K562 (cell line): ENCODE data around the gene RPL38. TPM values are rescaled to one million over a fixed set of nuclear protein-coding genes. Genes with fewer than 3 reads are reported as not detected.

Source experiments
- BRD9 ChIP-seq: fragments of 450-650 bp; IDR thresholded peaks from 2 replicates; pipeline ENCODE4 v1.6.1; 2018; ENCODE audit warnings: low read depth; ENCODE audit not compliant: partially characterized antibody
- GATA2 ChIP-seq: sonication (generic); formaldehyde crosslinking; IDR thresholded peaks from 2 replicates; pipeline ENCODE4 v1.4.0; 2020; ENCODE audit warnings: mild to moderate bottlenecking, missing genetic modification reagents
- MAFK ChIP-seq: IDR thresholded peaks from 2 replicates; pipeline ENCODE4 v1.6.1; 2011; ENCODE audit warnings: low read length, improper control_type of control experiment
- MYC ChIP-seq, 2 experiments: fragments of 250-450 bp in 1 of 2; sonication (Bioruptor Pico) in 1 of 2; IDR thresholded peaks; 2 replicates each; pipeline versions ENCODE4 v1.5.1 to v1.6.1; 2012 to 2021; ENCODE audit warnings: low read depth in 2 of 2, borderline replicate concordance in 1 of 2, improper control_type of control experiment in 1 of 2, low read length in 1 of 2, mild to moderate bottlenecking in 1 of 2, moderate library complexity in 1 of 2
- PHF20 ChIP-seq: fragments of 450-650 bp; IDR thresholded peaks from 2 replicates; pipeline ENCODE4 v1.6.1; 2018; ENCODE audit not compliant: partially characterized antibody
- RUNX1 ChIP-seq: sonication (generic); IDR thresholded peaks from 2 replicates; pipeline ENCODE4 v1.6.1; 2016; ENCODE audit warnings: antibody characterized with exemption, low read depth
- TAL1 ChIP-seq: fragments of 450-650 bp; IDR thresholded peaks from 2 replicates; pipeline ENCODE4 v1.6.1; 2016; ENCODE audit warnings: mild to moderate bottlenecking
- YY1 ChIP-seq, 3 experiments: IDR thresholded peaks; 2 replicates each; pipeline ENCODE4 v1.6.1; 2011; ENCODE audit warnings: low read length in 2 of 3, mild to moderate bottlenecking in 2 of 3, moderate library complexity in 2 of 3, borderline replicate concordance in 1 of 3, control low read depth in 1 of 3, low read depth in 1 of 3; ENCODE audit not compliant: insufficient read depth in 3 of 3, insufficient replicate concordance in 2 of 3, control insufficient read depth in 1 of 3, insufficient read length in 1 of 3; ENCODE audit errors: extremely low read depth in 1 of 3
- ZBED1 ChIP-seq: IDR thresholded peaks from 2 replicates; pipeline ENCODE4 v1.6.1; 2014
- ZNF175 ChIP-seq: fragments of 200-800 bp; sonication (Bioruptor generic); IDR thresholded peaks from 2 replicates; pipeline ENCODE4 v1.6.1; 2016; ENCODE audit warnings: low read depth, mild to moderate bottlenecking, missing genetic modification characterization, missing compliant biosample characterization
- ZNF407 ChIP-seq: fragments of 450-650 bp; IDR thresholded peaks from 2 replicates; pipeline ENCODE4 v1.6.1; 2016; ENCODE audit warnings: low read depth
- ZNF57 ChIP-seq: fragments of 450-650 bp; formaldehyde crosslinking; IDR thresholded peaks from 2 replicates; pipeline ENCODE4 v1.4.0; 2020; ENCODE audit warnings: mild to moderate bottlenecking, moderate library complexity
- ZNF584 ChIP-seq: fragments of 200-800 bp; sonication (Bioruptor generic); IDR thresholded peaks from 2 replicates; pipeline ENCODE4 v1.6.1; 2016; ENCODE audit warnings: low read depth, mild to moderate bottlenecking, missing genetic modification characterization, missing compliant biosample characterization
- ZNF655 ChIP-seq: fragments of 250-450 bp; sonication (Bioruptor Pico); IDR thresholded peaks from 2 replicates; pipeline ENCODE4 v1.5.0; 2021
- polyA plus RNA-seq, 8 experiments: library from polyadenylated mRNA; depleted of rRNA in 4 of 8; stranded (reverse) in 5 of 8; unstranded in 3 of 8; fragments of >200 nt; fragmentation: Nextera tagmentation in 2 of 8; fragmentation: Illumina TruSeq in 1 of 8; extraction: Ambion mirVana in 2 of 8; extraction: Trizol in 1 of 8; gene quantifications; 2 replicates each; pipeline versions ENCODE4 v1.2.1 to v1.2.3, GENCODE V29; 2011 to 2014; ENCODE audit warnings: inconsistent platforms in 1 of 8, missing spikeins in 1 of 8
- total RNA-seq, 7 experiments: library from RNA; depleted of rRNA in 6 of 7; stranded (reverse); fragments of >200 nt in 6 of 7; fragmentation: Illumina TruSeq in 2 of 7; extraction: Trizol in 2 of 7; gene quantifications; 2 replicates each; pipeline versions ENCODE4 v1.2.1 to v1.2.3, GENCODE V29; 2011 to 2021; ENCODE audit warnings: low replicate concordance in 1 of 7
- TF ChIP-seq, protein P1 (sequence below): fragments of 250-450 bp; sonication (Bioruptor Pico); IDR thresholded peaks from 2 replicates; pipeline ENCODE4 v1.5.1; 2021; ENCODE audit warnings: mild to moderate bottlenecking

Gene RPL38
- total and polyA plus RNA-seq, 9 of the 15 experiments (the other 6 are each of a cell fraction or from before 2014, with no cell fraction given) = 1,224 to 3,864 (median 1,939) TPM

GRCh38 chr17:74210191-74211140 lies 7.0 kb downstream of the RPL38 start (continued):
- TF ChIP-seq ZNF407 (no peak), GATA2 (CRISPR knock-in tag) (no peak), RUNX1 (no peak), ZBED1 (no peak), MAFK (no peak), YY1 (IDR thresholded peaks at IDR 0.05; ENCODE audit: borderline replicate concordance in 1 of 3, control insufficient read depth in 1 of 3, extremely low read depth in 1 of 3, insufficient read depth in 3 of 3, insufficient read length in 1 of 3, insufficient replicate concordance in 2 of 3, low read depth in 1 of 3, low read length in 2 of 3) (peak in 1 of 3 experiments; percentile 59), ZNF175 (CRISPR knock-in tag) (no peak), MYC (IDR thresholded peaks at IDR 0.05; ENCODE audit: low read depth, low read length) (0 out of 2 replicates have a peak, but pooled peaks have one; percentile 32), MYC (CRISPR knock-in tag; IDR thresholded peaks at IDR 0.05; ENCODE audit: borderline replicate concordance, low read depth) (no peak), PHF20 (no peak), ZNF584 (no peak), TAL1 (0 out of 2 replicates have a peak, but pooled peaks have one; percentile 4), ZNF57 (no peak), ZNF655 (no peak), BRD9 (peak; percentile 46)
- TF ChIP-seq, protein P1, sequence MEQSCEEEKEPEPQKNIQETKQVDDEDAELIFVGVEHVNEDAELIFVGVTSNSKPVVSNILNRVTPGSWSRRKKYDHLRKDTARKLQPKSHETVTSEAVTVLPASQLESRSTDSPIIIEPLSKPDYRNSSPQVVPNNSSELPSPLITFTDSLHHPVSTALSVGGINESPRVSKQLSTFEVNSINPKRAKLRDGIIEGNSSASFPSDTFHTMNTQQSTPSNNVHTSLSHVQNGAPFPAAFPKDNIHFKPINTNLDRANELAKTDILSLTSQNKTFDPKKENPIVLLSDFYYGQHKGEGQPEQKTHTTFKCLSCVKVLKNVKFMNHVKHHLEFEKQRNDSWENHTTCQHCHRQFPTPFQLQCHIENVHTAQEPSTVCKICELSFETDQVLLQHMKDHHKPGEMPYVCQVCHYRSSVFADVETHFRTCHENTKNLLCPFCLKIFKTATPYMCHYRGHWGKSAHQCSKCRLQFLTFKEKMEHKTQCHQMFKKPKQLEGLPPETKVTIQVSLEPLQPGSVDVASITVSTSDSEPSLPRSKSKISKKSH (CRISPR knock-in tag) = no peak
